Esophagus squamous epithelium (tissue), 4 donors: ENCODE data around the gene PCDHGA1.

Source experiments
- CTCF ChIP-seq, 6 experiments: fragments of 450-650 bp in 4 of 6; fragments of 200-600 bp in 2 of 6; sonication (generic) in 2 of 6; IDR thresholded peaks; one replicate each; pipeline ENCODE4 v1.5.1; 2016 to 2019; ENCODE audit warnings: antibody characterized with exemption in 6 of 6, mild to moderate bottlenecking in 4 of 6, moderate library complexity in 4 of 6
- POLR2A ChIP-seq, 4 donors: fragments of 450-650 bp; IDR thresholded peaks; one replicate each; pipeline ENCODE4 v1.6.1; 2017; ENCODE audit warnings: antibody characterized with exemption in 4 of 4, mild to moderate bottlenecking in 4 of 4, moderate library complexity in 3 of 4

DNA sequence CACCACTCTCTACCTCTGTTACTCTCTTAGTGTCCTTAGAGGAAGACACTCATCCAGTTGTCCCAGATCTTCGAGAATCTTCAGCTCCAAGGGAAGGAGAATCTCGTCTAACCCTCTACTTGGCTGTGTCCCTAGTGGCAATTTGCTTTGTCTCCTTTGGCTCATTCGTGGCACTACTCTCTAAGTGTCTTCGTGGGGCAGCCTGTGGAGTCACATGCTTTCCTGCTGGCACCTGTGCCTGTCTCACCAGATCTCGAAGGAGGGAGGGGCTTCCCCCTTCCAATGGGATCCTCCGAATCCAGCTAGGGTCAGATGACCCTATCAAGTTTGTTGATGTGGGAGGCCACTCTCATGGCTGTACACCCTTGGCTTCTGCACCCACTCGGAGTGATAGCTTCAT is 156.8 kb downstream of the PCDHGA1 start:
- TF ChIP-seq POLR2A (IDR thresholded peaks at IDR 0.05), result no peak
- no peak for TF ChIP-seq CTCF (IDR thresholded peaks at IDR 0.05)
